Measurements from ENCODE around the gene CACNG3.
"Not testable (repeated sequence)": the region's sequence is repeated elsewhere in the genome, so short reads cannot be mapped to it uniquely, and the experiment has no call there.

CACNG3 gene

DNA sequence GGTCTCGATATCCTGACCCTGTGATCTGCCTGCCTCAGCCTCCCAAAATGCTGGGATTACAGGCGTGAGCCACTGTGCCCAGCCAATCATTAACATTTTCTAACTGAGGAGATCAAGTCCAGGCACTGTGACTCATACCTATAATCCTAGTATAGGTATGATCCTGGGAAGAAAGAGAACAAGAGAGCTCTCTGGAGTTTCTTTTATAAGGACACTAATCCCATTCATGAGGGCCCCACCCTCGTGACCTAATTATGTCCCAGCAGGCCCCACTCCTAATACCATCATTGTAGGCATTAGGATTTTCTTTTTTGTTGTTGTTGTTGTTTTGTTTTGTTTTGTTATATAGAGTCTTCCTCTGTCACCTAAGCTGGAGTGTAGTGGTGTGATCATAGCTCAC lies 80.4 kb downstream of the CACNG3 start:
- no peak for DNase-seq

DNA sequence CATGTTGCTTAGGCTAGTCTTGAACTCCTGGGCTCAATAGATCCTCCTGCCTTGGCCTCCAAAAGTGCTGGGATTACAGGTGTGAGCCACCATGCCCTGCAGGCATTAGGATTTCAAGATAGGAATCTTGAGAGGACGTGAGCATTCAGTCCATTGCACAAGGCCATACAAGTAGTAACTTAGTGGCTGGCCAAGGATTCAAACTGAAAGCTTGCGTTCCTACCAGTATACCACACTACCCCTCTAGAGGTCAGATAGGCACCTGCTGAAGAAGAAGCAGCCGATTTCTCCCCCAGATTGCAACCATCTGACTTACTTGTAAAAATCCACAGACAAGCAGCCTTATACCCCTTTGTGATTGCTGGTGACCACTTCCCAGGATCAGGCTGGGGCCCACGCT lies 80.9 kb downstream of the CACNG3 start:
- DNase-seq, result no peak

- DNase-seq, result not testable (repeated sequence)
Measured at GRCh38 chr16:24343829-24344228, 87.7 kb downstream of the CACNG3 start.

DNA sequence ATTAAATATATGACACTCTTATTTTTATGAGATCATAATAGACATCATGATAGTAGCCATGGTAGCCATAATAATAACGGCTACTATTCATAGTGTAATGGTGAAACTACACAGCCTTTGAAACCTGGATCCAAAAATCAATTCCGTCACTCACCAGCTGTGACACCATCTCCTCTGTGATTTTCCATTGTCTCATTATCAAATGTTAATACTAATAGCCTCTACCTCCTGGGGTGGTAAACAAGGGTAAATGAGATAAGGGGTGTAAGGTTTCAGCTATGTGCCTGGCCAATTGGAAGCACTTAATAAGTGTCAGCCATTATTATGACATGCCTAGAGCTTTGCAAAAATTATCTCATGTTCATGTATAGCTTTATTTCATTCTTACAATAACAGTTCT lies 88.6 kb downstream of the CACNG3 start:
- DNase-seq, result peak in 1 of 3 experiments; percentile 25

GRCh38 chr16:24345704-24346103 lies 89.6 kb downstream of the CACNG3 start:
- no peak for DNase-seq

GRCh38 chr16:24346734-24347133 lies 90.6 kb downstream of the CACNG3 start:
- DNase-seq, result no peak

GRCh38 chr16:24347556-24347955 lies 91.4 kb downstream of the CACNG3 start:
- no peak for DNase-seq

GRCh38 chr16:24348545-24349290 lies 92.6 kb downstream of the CACNG3 start:
- DNase-seq, result no peak

DNA sequence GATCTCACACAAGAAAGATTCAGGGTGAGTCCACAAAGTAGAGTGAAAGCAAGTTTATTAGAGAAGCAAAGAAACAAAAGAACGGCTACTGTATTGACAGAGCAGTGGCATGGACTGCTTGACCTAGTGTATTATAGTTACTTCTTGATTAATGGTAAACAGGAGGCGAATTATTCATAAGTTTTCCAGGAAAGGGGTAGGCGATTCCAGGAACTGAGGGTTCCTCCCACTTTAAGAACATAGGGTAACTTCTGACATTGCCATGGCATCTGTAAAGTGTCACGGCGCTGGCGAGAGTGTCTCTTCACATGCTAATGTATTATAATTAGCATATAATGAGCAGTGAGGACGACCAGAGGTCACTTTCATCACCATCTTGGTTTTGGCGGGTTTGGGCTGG lies 93.2 kb downstream of the CACNG3 start:
- DNase-seq, result no peak

DNA sequence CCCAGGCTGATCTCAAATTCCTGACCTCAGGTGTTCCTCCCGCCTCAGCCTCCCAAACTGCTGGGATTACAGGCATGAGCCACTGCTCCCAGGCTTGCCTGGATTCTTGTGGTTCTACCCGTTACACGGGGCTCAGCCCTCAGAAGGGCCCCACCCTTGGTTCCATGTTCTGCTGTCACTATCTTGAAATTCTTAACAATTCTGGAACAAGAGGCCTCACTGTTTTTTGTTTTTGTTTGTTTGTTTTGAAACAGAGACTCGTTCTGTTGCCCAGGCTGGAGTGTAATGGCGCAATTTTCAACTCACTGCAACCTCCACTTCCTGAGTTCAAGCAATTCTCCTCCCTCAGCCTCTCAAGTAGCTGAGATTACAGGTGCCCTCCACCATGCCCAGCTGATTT lies 96.6 kb downstream of the CACNG3 start:
- DNase-seq, result no peak

DNA sequence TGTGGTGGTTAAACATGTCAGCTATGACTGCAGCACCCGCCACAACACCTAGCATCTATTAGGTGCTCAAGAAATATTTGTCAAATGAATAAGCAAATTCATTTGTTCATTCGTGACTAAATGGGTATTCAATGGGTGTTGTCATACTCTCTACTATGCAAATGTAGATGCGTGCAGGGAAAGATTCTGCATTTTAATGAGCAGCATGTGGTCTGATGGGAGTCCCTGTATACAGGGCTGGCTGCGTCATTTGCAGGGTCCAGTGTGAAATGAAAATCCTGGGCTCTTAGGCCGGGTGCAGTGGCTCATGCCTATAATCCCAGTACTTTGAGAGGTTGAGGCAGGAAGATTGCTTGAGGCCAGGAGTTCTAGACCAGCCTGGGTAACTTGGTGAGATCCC lies 97.5 kb downstream of the CACNG3 start:
- no peak for DNase-seq

DNA sequence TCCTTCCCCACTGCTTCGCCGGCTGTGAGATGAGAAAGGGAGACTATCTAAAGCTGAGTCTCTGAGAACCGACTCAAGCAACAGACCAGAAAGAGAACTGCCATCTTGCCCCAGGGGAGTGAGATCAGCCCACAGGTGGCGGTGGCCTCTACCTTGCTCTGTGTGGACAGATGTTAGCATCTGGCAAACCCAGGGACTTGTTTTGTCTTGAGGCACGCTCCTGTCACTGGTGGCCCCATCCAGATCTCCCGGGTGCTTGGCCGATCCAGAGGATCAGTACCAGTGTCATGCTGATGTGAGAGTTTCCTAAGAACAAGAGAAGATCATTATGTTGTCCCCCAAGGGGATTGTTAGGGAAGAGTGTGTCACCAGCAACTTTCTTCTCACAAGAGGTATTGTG lies 101.4 kb downstream of the CACNG3 start:
- DNase-seq, result no peak

GRCh38 chr16:24358117-24358516 lies 102.0 kb downstream of the CACNG3 start:
- no peak for DNase-seq

DNA sequence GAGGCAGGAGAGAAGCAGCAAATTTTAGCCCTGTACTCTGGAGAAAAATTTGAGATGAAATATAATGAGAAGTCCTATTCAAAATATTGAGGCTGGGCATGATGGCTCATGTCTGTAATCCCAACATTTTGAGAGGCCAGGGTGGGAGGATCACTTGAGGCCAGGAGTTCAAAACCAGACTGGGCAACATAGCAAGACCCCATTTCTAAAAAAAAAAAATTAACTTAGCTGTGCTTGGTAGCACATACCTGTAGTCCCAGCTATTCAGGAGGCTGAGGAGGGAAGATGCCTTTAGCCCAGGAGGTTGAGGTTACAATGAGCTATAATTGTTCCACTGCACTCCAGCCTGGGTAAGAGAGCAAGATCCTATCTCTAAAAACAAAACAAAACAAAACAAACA lies 103.4 kb downstream of the CACNG3 start:
- no peak for DNase-seq

DNA sequence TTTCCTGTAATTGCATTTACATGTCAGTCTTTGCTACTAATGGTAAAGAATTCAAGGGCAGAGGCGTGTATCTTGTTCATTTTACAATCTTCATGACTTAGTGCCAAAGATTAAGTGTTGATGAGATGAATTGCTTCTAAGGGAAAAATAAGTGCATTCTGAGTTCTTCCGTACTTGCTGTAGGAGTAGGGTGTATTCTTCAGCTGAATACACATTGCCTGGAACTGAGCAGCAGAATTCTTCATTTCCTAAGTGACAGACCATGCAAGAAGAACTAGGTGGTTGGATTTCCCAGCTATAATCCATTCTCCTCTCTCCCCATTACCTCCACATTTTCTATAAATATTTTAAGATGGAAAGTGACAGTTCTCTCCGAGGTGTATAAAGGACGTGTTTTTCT lies 104.8 kb downstream of the CACNG3 start:
- DNase-seq, result no peak

- no peak for DNase-seq
Measured at GRCh38 chr16:24364596-24364995, 108.5 kb downstream of the CACNG3 start.

- DNase-seq, result peak in 1 of 3 experiments; percentile 6
Measured at GRCh38 chr16:24367186-24367710, 111.1 kb downstream of the CACNG3 start.

DNA sequence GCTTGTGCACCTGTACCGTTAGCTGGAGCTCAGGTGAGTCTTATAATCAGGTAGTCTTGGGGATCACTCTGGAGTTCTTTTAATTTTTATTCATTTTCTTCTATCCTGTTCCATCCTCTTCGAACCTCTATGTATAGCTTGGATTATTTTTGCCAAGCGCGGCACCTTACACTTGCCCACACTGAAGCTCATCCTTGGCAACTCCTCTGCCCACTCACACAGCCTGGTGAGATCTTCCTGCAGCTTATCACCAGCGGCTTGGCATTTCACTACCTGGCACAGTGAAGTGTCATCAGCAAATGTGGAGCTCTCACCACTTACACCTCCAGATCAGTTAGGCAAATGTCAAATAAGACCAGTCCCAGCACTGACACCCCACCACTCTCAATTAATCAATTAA lies 116.7 kb downstream of the CACNG3 start:
- no peak for DNase-seq

- no peak for DNase-seq
Measured at GRCh38 chr16:24378999-24379398, 122.9 kb downstream of the CACNG3 start.

- no peak for DNase-seq
Measured at GRCh38 chr16:24381470-24382118, 125.5 kb downstream of the CACNG3 start.

DNA sequence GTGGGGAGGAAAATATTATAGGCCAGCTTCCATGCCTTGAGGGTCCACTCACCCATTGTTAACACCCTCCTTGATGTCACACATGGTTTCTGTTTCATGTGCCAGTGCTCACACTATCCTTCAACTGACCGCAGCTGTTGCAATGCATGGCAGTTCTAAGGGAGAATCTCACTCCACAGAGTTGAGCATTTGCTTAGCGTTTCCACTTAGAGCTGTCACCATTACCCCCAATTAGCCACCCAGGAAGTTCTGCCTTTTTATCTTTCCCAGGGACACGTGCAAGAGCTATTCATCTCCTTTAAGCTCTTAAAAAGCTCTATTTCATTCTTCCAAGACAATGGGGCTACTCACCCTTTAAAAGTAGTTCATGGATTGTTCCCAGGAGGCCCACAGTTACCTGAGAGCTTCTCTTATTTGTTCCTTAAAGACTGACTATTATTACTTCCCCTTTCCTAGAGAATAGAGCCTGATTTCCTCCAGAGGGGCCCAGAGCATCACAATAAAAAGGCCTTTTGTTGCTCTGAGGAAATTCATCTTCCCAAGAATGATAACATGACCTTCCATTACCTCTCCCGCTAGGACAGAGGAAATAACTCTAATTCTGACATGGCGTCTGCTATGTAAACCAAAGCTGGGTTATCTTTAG lies 126.8 kb downstream of the CACNG3 start:
- DNase-seq, result peak in 1 of 3 experiments; percentile 36

DNA sequence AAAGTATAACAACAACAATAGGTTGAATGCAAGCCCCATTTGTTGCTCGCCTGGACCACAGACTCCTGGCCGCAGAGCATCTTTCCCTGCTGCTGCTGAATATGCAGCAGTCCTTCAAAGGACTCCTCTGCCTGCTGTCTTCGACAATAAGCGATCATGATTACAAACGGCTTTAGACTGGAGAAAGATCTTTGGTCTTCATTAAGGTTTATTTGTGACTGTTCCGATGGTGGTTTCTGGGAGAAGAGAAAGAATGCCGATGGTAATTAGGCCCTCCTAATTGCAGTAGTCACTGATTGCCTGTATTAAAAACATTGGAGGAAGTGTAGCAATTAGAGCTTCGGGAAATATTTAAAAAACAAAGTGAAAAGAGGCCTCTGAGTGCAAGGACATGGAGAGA lies 138.2 kb downstream of the CACNG3 start:
- no peak for DNase-seq

DNA sequence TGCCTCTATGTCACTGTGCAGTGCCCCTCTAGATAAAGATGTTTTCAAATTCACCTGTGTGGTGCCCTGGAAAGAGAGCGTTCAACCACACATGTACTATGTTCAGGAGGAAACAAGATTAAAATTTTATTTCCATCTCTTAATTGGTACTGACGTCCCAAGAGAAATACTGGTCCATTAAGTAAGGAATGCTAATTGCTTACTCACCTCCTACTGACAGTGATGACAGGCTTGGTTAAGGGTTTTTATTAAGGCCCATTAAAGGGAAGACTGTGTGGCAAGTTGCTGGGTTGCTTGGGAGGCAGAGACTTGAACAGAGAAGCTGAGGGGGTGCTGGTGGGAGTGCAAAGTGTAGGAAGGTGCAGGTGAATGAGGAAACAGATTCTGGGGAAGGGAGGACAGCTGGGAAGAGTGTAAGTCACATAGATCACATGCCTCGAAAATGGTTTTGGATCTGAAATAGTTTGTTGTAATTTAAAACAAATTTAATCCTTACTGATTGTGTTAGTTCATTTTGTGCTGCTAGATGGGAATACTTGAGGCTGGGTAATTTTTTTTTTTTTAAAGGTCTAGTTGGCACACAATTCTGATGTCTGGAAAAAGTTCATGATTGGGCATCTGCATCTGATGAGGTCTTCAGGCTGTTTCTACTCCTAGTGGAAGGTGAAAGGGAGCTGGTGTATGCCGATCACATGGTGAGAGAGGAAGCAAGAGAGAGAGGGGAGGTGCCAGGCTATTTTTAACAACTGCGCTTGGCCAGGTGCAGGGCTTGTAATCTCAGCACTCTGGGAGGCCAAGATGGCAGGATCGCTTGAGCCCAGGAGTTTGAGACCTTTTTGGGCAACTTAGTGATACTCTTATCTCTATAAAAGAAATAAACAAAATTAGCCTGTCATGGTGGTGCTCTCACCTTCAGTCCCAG lies 140.5 kb downstream of the CACNG3 start:
- DNase-seq, result peak in 1 of 3 experiments; percentile 0

Measured in NCI-H1417 (cell line).